Neural progenitor cell (in vitro differentiated cells): Measurements from ENCODE around the gene PRPS2. TPM values are rescaled to one million over a fixed set of nuclear protein-coding genes. Genes with fewer than 3 reads are reported as not detected.

Experiments used
- DNase-seq: peaks from one replicate; pipeline ENCODE4 v3.0.0-alpha.2; 2016; ENCODE audit warnings: low spot score
- H2AFZ ChIP-seq: fragments of 200-600 bp; sonication (generic); replicated peaks from 2 replicates; pipeline ENCODE4 v1.6.1; 2016; ENCODE audit warnings: antibody characterized with exemption
- H3F3A ChIP-seq: fragments of 200-600 bp; sonication (generic); 2 replicates; pipeline ENCODE4 v1.6.1; 2016; ENCODE audit warnings: antibody characterized with exemption, low read depth
- H3K27ac ChIP-seq: fragments of 200-600 bp; sonication (generic); 2 replicates; pipeline ENCODE4 v1.5.1; 2016; ENCODE audit warnings: mild to moderate bottlenecking
- H3K27me3 ChIP-seq: fragments of 200-600 bp; sonication (generic); 2 replicates; pipeline ENCODE4 v1.6.1; 2016; ENCODE audit warnings: mild to moderate bottlenecking, moderate library complexity
- H3K36me3 ChIP-seq: fragments of 200-600 bp; sonication (generic); 2 replicates; pipeline ENCODE4 v1.5.1; 2016
- H3K4me1 ChIP-seq: fragments of 200-600 bp; sonication (generic); 2 replicates; pipeline ENCODE4 v1.6.1; 2016; ENCODE audit warnings: mixed run types
- H3K4me2 ChIP-seq: fragments of 200-600 bp; sonication (generic); 2 replicates; pipeline ENCODE4 v1.6.1; 2016
- H3K4me3 ChIP-seq: fragments of 200-600 bp; sonication (generic); 2 replicates; pipeline ENCODE4 v1.5.1; 2016
- H3K79me2 ChIP-seq: fragments of 200-600 bp; sonication (generic); 2 replicates; pipeline ENCODE4 v1.6.1; 2016; ENCODE audit warnings: low read depth
- H3K9ac ChIP-seq: fragments of 200-600 bp; sonication (generic); 2 replicates; pipeline ENCODE4 v1.6.1; 2016
- H3K9me3 ChIP-seq: fragments of 200-600 bp; sonication (generic); 2 replicates; pipeline ENCODE4 v1.5.1; 2016; ENCODE audit warnings: low read depth
- H4K20me1 ChIP-seq: fragments of 200-600 bp; sonication (generic); 2 replicates; pipeline ENCODE4 v1.6.1; 2016; ENCODE audit warnings: low read depth
- H3K27ac Mint-ChIP-seq: 3 replicates; pipeline ENCODE4 v1.8.0; 2021; ENCODE audit warnings: mixed read lengths
- H3K27me3 Mint-ChIP-seq: 2 replicates; pipeline ENCODE4 v1.8.0; 2022; ENCODE audit warnings: low read depth, mild to moderate bottlenecking, inconsistent platforms, moderate library complexity, mixed read lengths; ENCODE audit not compliant: insufficient read depth
- H3K36me3 Mint-ChIP-seq: 3 replicates; pipeline ENCODE4 v1.8.0; 2021; ENCODE audit warnings: mixed read lengths
- H3K4me1 Mint-ChIP-seq: 3 replicates; pipeline ENCODE4 v1.8.0; 2021; ENCODE audit warnings: mixed read lengths
- H3K4me3 Mint-ChIP-seq: 3 replicates; pipeline ENCODE4 v1.8.0; 2021; ENCODE audit warnings: mild to moderate bottlenecking, moderate library complexity, mixed read lengths
- H3K9me3 Mint-ChIP-seq: 3 replicates; pipeline ENCODE4 v1.8.0; 2020; ENCODE audit warnings: mixed read lengths
- EZH2 ChIP-seq: fragments of 200-600 bp; sonication (generic); IDR thresholded peaks from 2 replicates; pipeline ENCODE4 v1.6.1; 2017; ENCODE audit warnings: antibody characterized with exemption, mild to moderate bottlenecking, moderate library complexity
- EZH2phosphoT487 ChIP-seq: fragments of 200-600 bp; sonication (generic); IDR thresholded peaks from 2 replicates; pipeline ENCODE4 v1.6.1; 2017; ENCODE audit warnings: antibody characterized with exemption
- total RNA-seq: library from RNA; depleted of rRNA; stranded (reverse); fragments of >200 nt; gene quantifications from 2 replicates; pipeline ENCODE4 v1.2.3, GENCODE V29; 2015; ENCODE audit warnings: low replicate concordance
- TF ChIP-seq, protein P1 (sequence below): fragments of 200-600 bp; sonication (generic); IDR thresholded peaks from 2 replicates; pipeline ENCODE4 v1.5.1; 2017; ENCODE audit warnings: antibody characterized with exemption, mild to moderate bottlenecking

PRPS2 gene
- total RNA-seq, 1 donor from 2014 or later = 32.2 TPM

GRCh38 chrX:12824944-12825343 is 33.7 kb downstream of the PRPS2 start:
- Histone ChIP-seq H3K27ac (no peak overlapping the region), H3K36me3 (no peaks in the 10 kb centered on the region), H3K4me1 (no peaks in the 10 kb centered on the region), H3F3A (no peaks in the 10 kb centered on the region), H3K4me3 (no peak overlapping the region), H4K20me1 (no peaks in the 10 kb centered on the region), H3K4me2 (no peak overlapping the region), H3K79me2 (no peaks in the 10 kb centered on the region), H3K9ac (no peak overlapping the region), H2AFZ (no peak overlapping the region), H3K9me3 (no peaks in the 10 kb centered on the region), H3K27me3 (no peaks in the 10 kb centered on the region)
- Mint-ChIP-seq H3K9me3 (peaks cover 5% of the 10 kb centered on the region), H3K4me3 (no peak overlapping the region), H3K36me3 (peaks cover 14% of the 10 kb centered on the region), H3K27me3 (peaks cover 3% of the 10 kb centered on the region), H3K4me1 (no peaks in the 10 kb centered on the region), H3K27ac (no peak overlapping the region)
- no peak for DNase-seq
- TF ChIP-seq, protein P1, sequence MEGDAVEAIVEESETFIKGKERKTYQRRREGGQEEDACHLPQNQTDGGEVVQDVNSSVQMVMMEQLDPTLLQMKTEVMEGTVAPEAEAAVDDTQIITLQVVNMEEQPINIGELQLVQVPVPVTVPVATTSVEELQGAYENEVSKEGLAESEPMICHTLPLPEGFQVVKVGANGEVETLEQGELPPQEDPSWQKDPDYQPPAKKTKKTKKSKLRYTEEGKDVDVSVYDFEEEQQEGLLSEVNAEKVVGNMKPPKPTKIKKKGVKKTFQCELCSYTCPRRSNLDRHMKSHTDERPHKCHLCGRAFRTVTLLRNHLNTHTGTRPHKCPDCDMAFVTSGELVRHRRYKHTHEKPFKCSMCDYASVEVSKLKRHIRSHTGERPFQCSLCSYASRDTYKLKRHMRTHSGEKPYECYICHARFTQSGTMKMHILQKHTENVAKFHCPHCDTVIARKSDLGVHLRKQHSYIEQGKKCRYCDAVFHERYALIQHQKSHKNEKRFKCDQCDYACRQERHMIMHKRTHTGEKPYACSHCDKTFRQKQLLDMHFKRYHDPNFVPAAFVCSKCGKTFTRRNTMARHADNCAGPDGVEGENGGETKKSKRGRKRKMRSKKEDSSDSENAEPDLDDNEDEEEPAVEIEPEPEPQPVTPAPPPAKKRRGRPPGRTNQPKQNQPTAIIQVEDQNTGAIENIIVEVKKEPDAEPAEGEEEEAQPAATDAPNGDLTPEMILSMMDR = no peak
- TF ChIP-seq EZH2 (no peak), EZH2phosphoT487 (no peak)

- Mint-ChIP-seq H3K4me1 (no peaks in the 10 kb centered on the region), H3K9me3 (peaks cover 5% of the 10 kb centered on the region)
Measured at GRCh38 chrX:12825801-12826200, 34.6 kb downstream of the PRPS2 start.

DNA sequence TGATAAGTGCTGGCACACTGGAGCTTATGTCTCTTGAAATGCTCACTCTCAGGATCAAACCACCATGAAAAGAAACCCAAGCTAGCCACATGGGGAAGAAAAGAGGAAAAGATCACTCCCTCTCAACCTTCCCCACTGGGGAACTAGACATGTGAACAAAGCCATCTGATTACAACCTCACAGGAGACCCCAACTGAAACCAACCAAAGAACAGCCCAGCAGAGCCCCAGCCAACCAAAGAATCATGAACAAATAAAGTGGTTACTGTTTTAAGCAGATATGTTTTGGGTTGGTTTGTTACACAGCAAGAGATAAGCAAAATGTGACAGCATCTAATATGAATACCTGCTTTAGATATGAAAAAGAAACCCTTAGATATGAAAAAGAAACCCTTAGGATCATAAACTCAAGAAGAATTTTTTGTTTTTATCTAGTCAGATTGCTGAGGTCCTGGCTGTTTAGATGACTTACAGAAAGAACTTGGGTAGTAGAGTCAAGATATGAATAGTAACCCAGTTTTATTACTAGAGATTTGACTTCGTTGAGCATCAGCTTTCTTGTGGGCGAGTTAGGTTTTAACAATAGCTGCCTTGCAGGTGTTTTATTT is 52.0 kb downstream of the PRPS2 start:
- H3K9me3 Mint-ChIP-seq = no peaks in the 10 kb centered on the region
- H3K36me3 Mint-ChIP-seq = no peaks in the 10 kb centered on the region
- H3K27me3 Mint-ChIP-seq = no peaks in the 10 kb centered on the region
- Histone ChIP-seq H4K20me1 (no peaks in the 10 kb centered on the region), H3K9me3 (peaks cover 4% of the 10 kb centered on the region), H3K79me2 (no peaks in the 10 kb centered on the region), H3K4me3 (no peak overlapping the region), H3K27ac (no peak overlapping the region), H2AFZ (no peak overlapping the region), H3K4me1 (no peaks in the 10 kb centered on the region), H3K27me3 (no peaks in the 10 kb centered on the region), H3F3A (no peaks in the 10 kb centered on the region), H3K9ac (no peak overlapping the region), H3K36me3 (no peaks in the 10 kb centered on the region), H3K4me2 (no peak overlapping the region)
- TF ChIP-seq EZH2 = no peak
- TF ChIP-seq EZH2phosphoT487 = no peak
- TF ChIP-seq, protein P1 = no peak
- H3K4me1 Mint-ChIP-seq = peaks cover 4% of the 10 kb centered on the region
- no peak for DNase-seq
- H3K27ac Mint-ChIP-seq = no peak overlapping the region
- no peak overlapping the region for H3K4me3 Mint-ChIP-seq

More at GRCh38 chrX:12825801-12826200, 34.6 kb downstream of the PRPS2 start:
- no peak overlapping the region for H3K27ac ChIP-seq
- no peak overlapping the region for H3K9ac ChIP-seq
- no peaks in the 10 kb centered on the region for H3K4me1 ChIP-seq
- no peak overlapping the region for H3K4me2 ChIP-seq
- TF ChIP-seq EZH2phosphoT487 (no peak), EZH2 (no peak)
- TF ChIP-seq, protein P1 = no peak
- Mint-ChIP-seq H3K27me3 (peaks cover 3% of the 10 kb centered on the region), H3K27ac (no peak overlapping the region), H3K4me3 (no peak overlapping the region), H3K36me3 (peaks cover 10% of the 10 kb centered on the region)
- no peak for DNase-seq
- H3K36me3 ChIP-seq = no peaks in the 10 kb centered on the region
- no peak overlapping the region for H2AFZ ChIP-seq
- no peak overlapping the region for H3K4me3 ChIP-seq
- H3K79me2 ChIP-seq = no peaks in the 10 kb centered on the region
- H3F3A ChIP-seq = no peaks in the 10 kb centered on the region
- H4K20me1 ChIP-seq = no peaks in the 10 kb centered on the region
- H3K9me3 ChIP-seq = no peaks in the 10 kb centered on the region
- no peaks in the 10 kb centered on the region for H3K27me3 ChIP-seq
